Testis (tissue), 3 donors: ENCODE results near the gene ITM2C. TPM values are rescaled to one million over a fixed set of nuclear protein-coding genes. Genes with fewer than 3 reads are reported as not detected.

ENCODE experiments used
- DNase-seq: peaks from one replicate; pipeline ENCODE4 v3.0.0-alpha.2; 2019
- H3K27ac ChIP-seq, 2 donors: fragments of 200-600 bp; sonication (generic); one replicate each; pipeline ENCODE4 v1.5.1; 2019
- H3K27me3 ChIP-seq: fragments of 200-600 bp; sonication (generic); one replicate; pipeline ENCODE4 v1.5.1; 2019
- H3K36me3 ChIP-seq: fragments of 200-600 bp; sonication (generic); one replicate; pipeline ENCODE4 v1.5.1; 2017; ENCODE audit warnings: low read depth; ENCODE audit errors: missing control alignments
- H3K4me1 ChIP-seq: fragments of 200-600 bp; sonication (generic); one replicate; pipeline ENCODE4 v1.5.1; 2019
- H3K4me3 ChIP-seq, 2 donors: fragments of 200-600 bp; sonication (generic); one replicate each; pipeline ENCODE4 v1.5.1; 2017 to 2019
- H3K9me3 ChIP-seq: fragments of 200-600 bp; sonication (generic); one replicate; pipeline ENCODE4 v1.5.1; 2017
- POLR2A ChIP-seq: fragments of 450-650 bp; IDR thresholded peaks from one replicate; pipeline ENCODE4 v1.6.1; 2017; ENCODE audit warnings: antibody characterized with exemption, mild to moderate bottlenecking, moderate library complexity
- WGBS, 2 donors: methylation state at CpG; one replicate each; pipeline ENCODE4 v1.1.5; 2018; 5-methylcytosine and 5-hydroxymethylcytosine counted together
- intact Hi-C: fragments of 100-400 bp; cut with DNase I; formaldehyde crosslinking; loops from one replicate; pipeline ENCODE4 v1.15.1; 2023; ENCODE audit warnings: low total_unique reads
- polyA plus RNA-seq: library from polyadenylated mRNA; stranded (reverse); fragments of 350-450 nt; fragmentation: Illumina TruSeq; extraction: RNeasy Lipid Tissue Mini Kit (QIAGEN cat#74804); gene quantifications from one replicate; pipeline ENCODE4 v1.2.3, GENCODE V29; 2014; ENCODE audit warnings: low read depth, low replicate concordance; ENCODE audit not compliant: insufficient read depth
- total RNA-seq, 2 donors: library from RNA; depleted of rRNA; stranded (reverse); fragments of >200 nt; gene quantifications; one replicate each; pipeline ENCODE4 v1.2.3, GENCODE V29; 2016
- TF ChIP-seq, protein P1 (sequence below), 3 experiments: fragments of 450-650 bp in 2 of 3; fragments of 200-600 bp in 1 of 3; sonication (generic) in 1 of 3; IDR thresholded peaks; one replicate each; pipeline ENCODE4 v1.5.1; 2016 to 2019; ENCODE audit warnings: antibody characterized with exemption in 3 of 3, mild to moderate bottlenecking in 2 of 3, moderate library complexity in 1 of 3

Gene ITM2C
- total and polyA plus RNA-seq, 3 donors from 2014 or later: 53.7 to 95.7 (median 57.8) TPM

DNA sequence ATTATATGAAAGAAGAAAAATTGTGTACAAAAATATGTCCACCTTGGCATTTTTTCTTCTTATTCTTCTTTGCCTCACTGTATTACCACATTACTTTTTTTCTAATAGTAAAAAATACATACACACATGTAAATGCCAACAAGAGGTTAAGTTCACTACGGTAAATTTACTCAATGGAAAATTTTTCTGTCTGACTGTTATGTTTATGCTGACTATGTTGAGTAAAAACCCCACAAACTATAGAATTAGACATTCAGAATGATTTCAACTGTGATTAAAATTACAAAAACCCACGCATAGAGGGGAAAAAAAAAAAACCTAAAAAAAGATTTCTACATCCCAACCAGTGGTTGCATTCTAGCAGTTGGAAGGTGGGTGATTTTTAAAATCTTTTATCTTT lies 54.9 kb downstream of the ITM2C start:
- no peak overlapping the region for H3K27ac ChIP-seq
- intact Hi-C loops: no loop called here
- no peak for TF ChIP-seq POLR2A
- TF ChIP-seq, protein P1, sequence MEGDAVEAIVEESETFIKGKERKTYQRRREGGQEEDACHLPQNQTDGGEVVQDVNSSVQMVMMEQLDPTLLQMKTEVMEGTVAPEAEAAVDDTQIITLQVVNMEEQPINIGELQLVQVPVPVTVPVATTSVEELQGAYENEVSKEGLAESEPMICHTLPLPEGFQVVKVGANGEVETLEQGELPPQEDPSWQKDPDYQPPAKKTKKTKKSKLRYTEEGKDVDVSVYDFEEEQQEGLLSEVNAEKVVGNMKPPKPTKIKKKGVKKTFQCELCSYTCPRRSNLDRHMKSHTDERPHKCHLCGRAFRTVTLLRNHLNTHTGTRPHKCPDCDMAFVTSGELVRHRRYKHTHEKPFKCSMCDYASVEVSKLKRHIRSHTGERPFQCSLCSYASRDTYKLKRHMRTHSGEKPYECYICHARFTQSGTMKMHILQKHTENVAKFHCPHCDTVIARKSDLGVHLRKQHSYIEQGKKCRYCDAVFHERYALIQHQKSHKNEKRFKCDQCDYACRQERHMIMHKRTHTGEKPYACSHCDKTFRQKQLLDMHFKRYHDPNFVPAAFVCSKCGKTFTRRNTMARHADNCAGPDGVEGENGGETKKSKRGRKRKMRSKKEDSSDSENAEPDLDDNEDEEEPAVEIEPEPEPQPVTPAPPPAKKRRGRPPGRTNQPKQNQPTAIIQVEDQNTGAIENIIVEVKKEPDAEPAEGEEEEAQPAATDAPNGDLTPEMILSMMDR (IDR thresholded peaks at IDR 0.05): no peak
- H3K9me3 ChIP-seq: no peaks in the 10 kb centered on the region
- no peaks in the 10 kb centered on the region for H3K4me1 ChIP-seq
- DNase-seq: no peak
- no peak overlapping the region for H3K4me3 ChIP-seq
- H3K27me3 ChIP-seq: no peaks in the 10 kb centered on the region
- 83 to 88% methylated on average over 2 of the region's 2 CpGs for WGBS, 2 donors
- H3K36me3 ChIP-seq: no peaks in the 10 kb centered on the region

DNA sequence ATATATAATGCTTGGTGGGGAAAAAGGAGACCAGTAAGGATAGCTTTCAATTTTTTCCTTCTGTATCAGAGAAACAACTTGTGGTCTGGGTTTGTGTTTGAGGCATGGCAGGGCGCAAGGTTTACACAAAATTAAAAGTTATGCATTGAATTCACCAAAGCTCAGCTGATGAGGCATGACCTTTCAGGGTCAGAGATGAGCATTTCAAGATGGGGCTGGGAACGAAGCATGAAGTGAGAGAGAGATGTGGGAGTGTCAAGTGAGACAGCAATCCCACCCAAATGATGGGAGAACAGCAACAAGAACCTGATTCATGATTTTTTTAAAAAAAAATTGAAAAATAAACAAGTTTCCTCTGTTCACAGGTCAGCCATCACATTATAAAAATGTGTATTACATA lies 55.4 kb downstream of the ITM2C start:
- intact Hi-C loops: no loop called here
- 72 to 81% methylated on average over 2 of the region's 2 CpGs for WGBS, 2 donors
- DNase-seq: no peak

DNA sequence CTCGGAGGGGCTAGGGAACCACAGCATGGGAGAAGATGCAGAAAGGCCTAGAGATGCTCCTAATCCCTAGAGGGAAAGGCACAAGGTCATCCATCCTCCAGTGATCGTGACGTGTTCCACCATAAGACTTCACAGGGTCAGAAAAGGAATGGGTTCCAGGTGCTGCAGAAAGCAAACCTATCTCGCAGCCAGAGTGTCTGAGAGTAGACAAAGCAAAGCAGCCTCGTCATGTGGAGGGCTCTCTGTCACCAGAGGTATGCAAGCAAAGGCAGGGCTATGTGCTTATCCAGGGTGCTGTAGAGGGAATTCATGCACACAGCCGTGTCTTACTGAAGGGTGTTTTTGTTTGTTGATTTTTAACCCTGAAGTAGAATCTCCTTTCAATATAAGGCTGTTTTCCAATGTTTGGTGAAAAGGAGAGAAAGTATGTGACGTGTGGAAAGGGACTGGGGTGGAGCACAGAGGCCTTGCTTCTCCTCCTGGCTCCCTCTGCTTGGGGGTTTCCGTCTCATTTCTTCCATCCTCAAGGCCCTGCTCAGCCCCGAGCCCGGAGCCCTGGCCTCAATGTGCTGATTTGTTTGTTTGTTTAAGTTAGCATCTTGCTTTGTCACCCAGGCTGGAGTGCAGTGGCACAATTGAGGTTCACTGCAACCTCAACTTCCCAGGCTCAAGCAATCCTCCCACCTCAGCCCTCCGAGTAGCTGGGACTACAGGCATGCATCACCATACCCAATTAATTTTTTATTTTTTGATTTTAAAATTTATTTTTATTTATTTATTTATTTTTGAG lies 57.3 kb downstream of the ITM2C start:
- H3K36me3 ChIP-seq: no peaks in the 10 kb centered on the region
- H3K27ac ChIP-seq: no peak overlapping the region
- no peak overlapping the region for H3K4me3 ChIP-seq
- no peaks in the 10 kb centered on the region for H3K4me1 ChIP-seq
- TF ChIP-seq, protein P1 (IDR thresholded peaks at IDR 0.05): no peak
- no peak for TF ChIP-seq POLR2A
- H3K27me3 ChIP-seq: no peaks in the 10 kb centered on the region
- intact Hi-C loops: no loop called here
- DNase-seq: no peak
- no peaks in the 10 kb centered on the region for H3K9me3 ChIP-seq
- WGBS, 2 donors: 83 to 85% methylated on average over 11 of the region's 11 CpGs

More for the DNA sequence above, 55.4 kb downstream of the ITM2C start:
- no peak for TF ChIP-seq POLR2A
- no peak overlapping the region for H3K27ac ChIP-seq
- H3K4me3 ChIP-seq: no peak overlapping the region
- no peaks in the 10 kb centered on the region for H3K36me3 ChIP-seq
- H3K4me1 ChIP-seq: no peaks in the 10 kb centered on the region
- H3K9me3 ChIP-seq: no peaks in the 10 kb centered on the region
- no peaks in the 10 kb centered on the region for H3K27me3 ChIP-seq

DNA sequence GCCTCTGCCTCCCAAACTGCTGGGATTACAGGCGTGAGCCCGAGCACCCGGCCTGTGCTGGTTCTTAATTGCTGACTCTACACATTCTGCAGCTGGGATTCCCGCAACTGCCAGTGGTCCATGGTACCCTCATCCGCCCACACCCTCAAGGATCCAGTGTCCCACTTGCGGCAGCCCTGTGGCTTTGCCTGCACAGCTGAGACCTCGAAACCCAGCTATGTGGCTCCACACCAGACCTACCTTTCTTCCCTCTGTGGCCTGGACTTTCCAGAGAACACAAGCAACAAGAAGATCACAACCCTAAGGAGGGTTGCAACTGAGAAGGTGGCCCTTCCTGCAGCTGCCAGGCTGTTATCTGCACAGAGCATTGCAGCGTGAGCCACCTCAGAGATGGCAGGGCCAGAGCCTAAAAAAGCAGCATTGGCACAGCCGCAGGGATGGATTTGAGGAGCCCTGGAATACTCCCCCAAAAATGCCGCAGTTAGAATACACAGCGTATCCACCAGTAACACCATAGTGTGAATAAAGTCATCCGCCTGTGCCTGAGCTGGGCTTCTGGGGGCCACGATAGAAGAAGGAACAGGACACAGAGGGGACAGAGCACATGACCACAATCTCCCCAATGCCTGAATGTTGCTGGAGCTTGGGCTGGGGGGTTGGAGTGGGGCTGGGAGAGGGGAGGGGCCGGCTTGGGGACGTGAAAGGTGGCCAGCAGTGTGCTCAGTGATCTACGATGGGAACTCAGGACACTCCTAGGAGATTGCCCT lies 58.4 kb downstream of the ITM2C start:
- H3K9me3 ChIP-seq: no peaks in the 10 kb centered on the region
- H3K36me3 ChIP-seq: no peaks in the 10 kb centered on the region
- H3K27ac ChIP-seq: no peak overlapping the region
- H3K27me3 ChIP-seq: no peaks in the 10 kb centered on the region
- H3K4me3 ChIP-seq: no peak overlapping the region
- H3K4me1 ChIP-seq: no peaks in the 10 kb centered on the region
- intact Hi-C loops: no loop called here
- 85 to 95% methylated on average over 16 of the region's 16 CpGs for WGBS, 2 donors
- DNase-seq: no peak
- TF ChIP-seq, protein P1 (IDR thresholded peaks at IDR 0.05): no peak
- no peak for TF ChIP-seq POLR2A

DNA sequence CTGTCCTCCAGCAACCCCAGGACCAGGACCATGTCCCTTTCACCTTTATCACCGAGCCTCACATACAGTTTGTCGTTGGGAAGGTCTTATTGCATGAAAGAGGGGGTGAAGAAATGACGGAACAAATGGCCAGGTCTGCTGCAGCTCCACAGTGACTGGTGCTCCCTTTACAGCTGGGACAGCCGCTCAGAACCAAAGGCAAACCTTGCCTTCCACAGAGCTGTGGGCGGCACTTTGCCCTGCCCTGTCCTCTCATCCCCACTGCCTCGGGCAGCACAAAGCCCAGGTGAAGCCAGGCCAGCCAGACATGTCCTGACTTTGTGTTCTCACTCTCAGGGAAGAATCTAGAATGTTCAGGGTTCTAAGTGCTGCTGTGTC lies 59.3 kb downstream of the ITM2C start:
- H3K9me3 ChIP-seq: no peaks in the 10 kb centered on the region
- no peaks in the 10 kb centered on the region for H3K4me1 ChIP-seq
- no peaks in the 10 kb centered on the region for H3K27me3 ChIP-seq
- H3K36me3 ChIP-seq: no peaks in the 10 kb centered on the region
- no peak overlapping the region for H3K4me3 ChIP-seq
- no peak overlapping the region for H3K27ac ChIP-seq
- TF ChIP-seq POLR2A: no peak
- TF ChIP-seq, protein P1 (IDR thresholded peaks at IDR 0.05): no peak
- intact Hi-C loops: no loop called here
- 84 to 91% methylated on average over 5 to 6 of the region's 6 CpGs for WGBS, 2 donors
- no peak for DNase-seq
